ENCODE measurements around the gene OPA1. TPM values are rescaled to one million over a fixed set of nuclear protein-coding genes. Genes with fewer than 3 reads are reported as not detected.

OPA1 gene
- total RNA-seq, 1 experiment from 2014 or later, result 62.5 TPM

Other genes starting within 250 kb of the OPA1 start
- gene ATP13A5, start 214.5 kb upstream of the OPA1 start, total RNA-seq (2022), result not detected in 2 replicates
- gene ATP13A4, start 38.3 kb upstream of the OPA1 start, total RNA-seq (2022), result not detected in 2 replicates

All from MCF 10A (cell line).